ENCODE measurements around the gene AGXT.
"Not testable (repeated sequence)": the region's sequence is repeated elsewhere in the genome, so short reads cannot be mapped to it uniquely, and the experiment has no call there.

AGXT gene

GRCh38 chr2:240834377-240834975 is 34.1 kb upstream of the AGXT start:
- Mint-ChIP-seq H3K36me3 (no peaks in the 10 kb centered on the region), H3K27ac (no peak overlapping the region), H3K27me3 (peaks cover 2% of the 10 kb centered on the region), H3K9me3 (ENCODE audit: low read depth) (no peaks in the 10 kb centered on the region), H3K4me1 (ENCODE audit: low read depth) (peaks cover 4% of the 10 kb centered on the region), H3K4me3 (no peak overlapping the region)

GRCh38 chr2:240835528-240835927 is 33.1 kb upstream of the AGXT start:
- Mint-ChIP-seq H3K9me3 (ENCODE audit: low read depth) (no peaks in the 10 kb centered on the region), H3K27ac (no peak overlapping the region), H3K36me3 (no peaks in the 10 kb centered on the region), H3K4me3 (no peak overlapping the region), H3K4me1 (ENCODE audit: low read depth) (peaks cover 4% of the 10 kb centered on the region), H3K27me3 (peaks cover 1% of the 10 kb centered on the region)

GRCh38 chr2:240836781-240837467 is 31.7 kb upstream of the AGXT start:
- H3K4me3 Mint-ChIP-seq: no peak overlapping the region
- no peaks in the 10 kb centered on the region for H3K36me3 Mint-ChIP-seq
- peaks cover under 1% of the 10 kb centered on the region for H3K4me1 Mint-ChIP-seq (ENCODE audit: low read depth)
- peaks cover 1% of the 10 kb centered on the region for H3K27me3 Mint-ChIP-seq
- no peaks in the 10 kb centered on the region for H3K9me3 Mint-ChIP-seq (ENCODE audit: low read depth)
- H3K27ac Mint-ChIP-seq: no peak overlapping the region

GRCh38 chr2:240837621-240838020 is 31.0 kb upstream of the AGXT start:
- no peak overlapping the region for H3K4me3 Mint-ChIP-seq
- peaks cover 1% of the 10 kb centered on the region for H3K27me3 Mint-ChIP-seq
- no peaks in the 10 kb centered on the region for H3K9me3 Mint-ChIP-seq (ENCODE audit: low read depth)

GRCh38 chr2:240839152-240840143 is 29.2 kb upstream of the AGXT start:
- Mint-ChIP-seq H3K27me3 (peaks cover 1% of the 10 kb centered on the region), H3K9me3 (ENCODE audit: low read depth) (no peaks in the 10 kb centered on the region), H3K36me3 (no peaks in the 10 kb centered on the region), H3K4me3 (no peak overlapping the region), H3K27ac (no peak overlapping the region), H3K4me1 (ENCODE audit: low read depth) (no peaks in the 10 kb centered on the region)

More at GRCh38 chr2:240837621-240838020, 31.0 kb upstream of the AGXT start:
- Mint-ChIP-seq H3K4me1 (ENCODE audit: low read depth) (no peaks in the 10 kb centered on the region), H3K27ac (no peak overlapping the region), H3K36me3 (no peaks in the 10 kb centered on the region)

GRCh38 chr2:240840435-240841060 is 28.1 kb upstream of the AGXT start:
- Mint-ChIP-seq H3K4me1 (ENCODE audit: low read depth) (no peaks in the 10 kb centered on the region), H3K9me3 (ENCODE audit: low read depth) (no peaks in the 10 kb centered on the region), H3K27me3 (peaks cover 1% of the 10 kb centered on the region), H3K27ac (no peak overlapping the region), H3K36me3 (peaks cover 4% of the 10 kb centered on the region), H3K4me3 (no peak overlapping the region)

GRCh38 chr2:240846309-240846708 is 22.3 kb upstream of the AGXT start:
- H3K4me3 Mint-ChIP-seq; H3K27ac Mint-ChIP-seq; H3K4me1 Mint-ChIP-seq (ENCODE audit: low read depth); H3K27me3 Mint-ChIP-seq; H3K9me3 Mint-ChIP-seq (ENCODE audit: low read depth); H3K36me3 Mint-ChIP-seq: not testable (repeated sequence)

GRCh38 chr2:240846873-240847595 is 21.6 kb upstream of the AGXT start:
- no peaks in the 10 kb centered on the region for H3K9me3 Mint-ChIP-seq (ENCODE audit: low read depth)
- H3K27ac Mint-ChIP-seq: no peak overlapping the region
- no peaks in the 10 kb centered on the region for H3K4me1 Mint-ChIP-seq (ENCODE audit: low read depth)
- H3K4me3 Mint-ChIP-seq: no peak overlapping the region
- peaks cover 4% of the 10 kb centered on the region for H3K36me3 Mint-ChIP-seq
- H3K27me3 Mint-ChIP-seq: peaks cover 2% of the 10 kb centered on the region

GRCh38 chr2:240847817-240848216 is 20.8 kb upstream of the AGXT start:
- peaks cover 2% of the 10 kb centered on the region for H3K27me3 Mint-ChIP-seq
- no peaks in the 10 kb centered on the region for H3K4me1 Mint-ChIP-seq (ENCODE audit: low read depth)
- H3K9me3 Mint-ChIP-seq (ENCODE audit: low read depth): no peaks in the 10 kb centered on the region
- no peak overlapping the region for H3K27ac Mint-ChIP-seq
- H3K36me3 Mint-ChIP-seq: peaks cover 4% of the 10 kb centered on the region
- no peak overlapping the region for H3K4me3 Mint-ChIP-seq

GRCh38 chr2:240848900-240849680 is 19.5 kb upstream of the AGXT start:
- Mint-ChIP-seq H3K4me3 (no peak overlapping the region), H3K4me1 (ENCODE audit: low read depth) (no peaks in the 10 kb centered on the region), H3K27me3 (peaks cover 2% of the 10 kb centered on the region), H3K27ac (no peak overlapping the region), H3K36me3 (peaks cover 4% of the 10 kb centered on the region), H3K9me3 (ENCODE audit: low read depth) (no peaks in the 10 kb centered on the region)

- Mint-ChIP-seq H3K27ac (no peak overlapping the region), H3K36me3 (peaks cover 4% of the 10 kb centered on the region), H3K4me1 (ENCODE audit: low read depth) (no peaks in the 10 kb centered on the region), H3K4me3 (no peak overlapping the region), H3K27me3 (peaks cover 2% of the 10 kb centered on the region), H3K9me3 (ENCODE audit: low read depth) (no peaks in the 10 kb centered on the region)
Measured at GRCh38 chr2:240850026-240850425, 18.6 kb upstream of the AGXT start.

- peaks cover 2% of the 10 kb centered on the region for H3K27me3 Mint-ChIP-seq
- H3K4me3 Mint-ChIP-seq: no peak overlapping the region
- no peaks in the 10 kb centered on the region for H3K9me3 Mint-ChIP-seq (ENCODE audit: low read depth)
- no peak overlapping the region for H3K27ac Mint-ChIP-seq
- peaks cover 2% of the 10 kb centered on the region for H3K36me3 Mint-ChIP-seq
- H3K4me1 Mint-ChIP-seq (ENCODE audit: low read depth): no peaks in the 10 kb centered on the region
Measured at GRCh38 chr2:240850756-240851077, 17.9 kb upstream of the AGXT start.

GRCh38 chr2:240851078-240851991 is 17.3 kb upstream of the AGXT start:
- Mint-ChIP-seq H3K27ac (no peak overlapping the region), H3K9me3 (ENCODE audit: low read depth) (no peaks in the 10 kb centered on the region), H3K36me3 (peaks cover 2% of the 10 kb centered on the region), H3K4me3 (no peak overlapping the region), H3K27me3 (peaks cover 2% of the 10 kb centered on the region), H3K4me1 (ENCODE audit: low read depth) (no peaks in the 10 kb centered on the region)
